Endothelial cell of umbilical vein (primary cell): ENCODE measurements around the gene LY9.

Experiments used
- EZH2 ChIP-seq: IDR thresholded peaks from 2 replicates; pipeline ENCODE4 v1.6.1; 2012; ENCODE audit warnings: borderline replicate concordance, low read depth, mild to moderate bottlenecking, moderate library complexity, low read length, inconsistent platforms; ENCODE audit not compliant: severe bottlenecking
- FOS ChIP-seq: IDR thresholded peaks from 2 replicates; pipeline ENCODE4 v1.6.1; 2011; ENCODE audit warnings: mild to moderate bottlenecking, low read length, moderate library complexity, borderline replicate concordance; ENCODE audit not compliant: insufficient read depth
- JUN ChIP-seq: IDR thresholded peaks from 2 replicates; pipeline ENCODE4 v1.6.1; 2011; ENCODE audit warnings: borderline replicate concordance, low read depth; ENCODE audit not compliant: insufficient read length, insufficient read depth
- MAX ChIP-seq: IDR thresholded peaks from 2 replicates; pipeline ENCODE4 v1.6.1; 2011; ENCODE audit not compliant: insufficient read depth, insufficient read length
- MYC ChIP-seq: IDR thresholded peaks from one replicate; pipeline ENCODE4 v1.6.1; 2011; ENCODE audit warnings: mild to moderate bottlenecking, low read depth, low read length
- POLR2A ChIP-seq: IDR thresholded peaks from 2 replicates; pipeline ENCODE4 v1.6.1; 2012; ENCODE audit warnings: low read depth, mild to moderate bottlenecking, control low read depth, low read length
- POLR2AphosphoS5 ChIP-seq: IDR thresholded peaks from 2 replicates; pipeline ENCODE4 v1.6.1; 2012; ENCODE audit warnings: low read depth, mild to moderate bottlenecking, control low read depth, low read length, moderate library complexity; ENCODE audit not compliant: insufficient read depth
- TF ChIP-seq, protein P1 (sequence below), 2 donors: IDR thresholded peaks; 1 replicate in 1 of 2; 2 replicates in 1 of 2; pipeline ENCODE4 v1.5.1; 2011; ENCODE audit warnings: low read length in 2 of 2, mild to moderate bottlenecking in 2 of 2, moderate library complexity in 2 of 2, control low read depth in 1 of 2, inconsistent platforms in 1 of 2, low read depth in 1 of 2; ENCODE audit not compliant: insufficient read depth in 1 of 2; ENCODE audit errors: extremely low read depth in 1 of 2

- TF ChIP-seq POLR2A (no peak), POLR2AphosphoS5 (no peak), JUN (no peak), MYC (no peak), EZH2 (no peak), MAX (no peak), FOS (no peak)
- TF ChIP-seq, protein P1, sequence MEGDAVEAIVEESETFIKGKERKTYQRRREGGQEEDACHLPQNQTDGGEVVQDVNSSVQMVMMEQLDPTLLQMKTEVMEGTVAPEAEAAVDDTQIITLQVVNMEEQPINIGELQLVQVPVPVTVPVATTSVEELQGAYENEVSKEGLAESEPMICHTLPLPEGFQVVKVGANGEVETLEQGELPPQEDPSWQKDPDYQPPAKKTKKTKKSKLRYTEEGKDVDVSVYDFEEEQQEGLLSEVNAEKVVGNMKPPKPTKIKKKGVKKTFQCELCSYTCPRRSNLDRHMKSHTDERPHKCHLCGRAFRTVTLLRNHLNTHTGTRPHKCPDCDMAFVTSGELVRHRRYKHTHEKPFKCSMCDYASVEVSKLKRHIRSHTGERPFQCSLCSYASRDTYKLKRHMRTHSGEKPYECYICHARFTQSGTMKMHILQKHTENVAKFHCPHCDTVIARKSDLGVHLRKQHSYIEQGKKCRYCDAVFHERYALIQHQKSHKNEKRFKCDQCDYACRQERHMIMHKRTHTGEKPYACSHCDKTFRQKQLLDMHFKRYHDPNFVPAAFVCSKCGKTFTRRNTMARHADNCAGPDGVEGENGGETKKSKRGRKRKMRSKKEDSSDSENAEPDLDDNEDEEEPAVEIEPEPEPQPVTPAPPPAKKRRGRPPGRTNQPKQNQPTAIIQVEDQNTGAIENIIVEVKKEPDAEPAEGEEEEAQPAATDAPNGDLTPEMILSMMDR (IDR thresholded peaks at IDR 0.05; ENCODE audit: extremely low read depth in 1 of 2, insufficient read depth in 1 of 2, low read depth in 1 of 2, low read length in 2 of 2): no peak
Measured at GRCh38 chr1:160844447-160845232, 48.7 kb downstream of the LY9 start.
